NCI-H345 (cell line): ENCODE data around the gene ZFAND2A.
"Not testable (repeated sequence)": the region's sequence is repeated elsewhere in the genome, so short reads cannot be mapped to it uniquely, and the experiment has no call there.

Source experiments
- DNase-seq: peaks from one replicate; lab custom pipeline; 2025; lab: John Stamatoyannopoulos, UW

ZFAND2A gene

GRCh38 chr7:1175597-1175966, 15.6 kb upstream of the ZFAND2A start:
- no peak for DNase-seq

- DNase-seq, result no peak
Observed at GRCh38 chr7:1174881-1175596, 15.0 kb upstream of the ZFAND2A start.

DNA sequence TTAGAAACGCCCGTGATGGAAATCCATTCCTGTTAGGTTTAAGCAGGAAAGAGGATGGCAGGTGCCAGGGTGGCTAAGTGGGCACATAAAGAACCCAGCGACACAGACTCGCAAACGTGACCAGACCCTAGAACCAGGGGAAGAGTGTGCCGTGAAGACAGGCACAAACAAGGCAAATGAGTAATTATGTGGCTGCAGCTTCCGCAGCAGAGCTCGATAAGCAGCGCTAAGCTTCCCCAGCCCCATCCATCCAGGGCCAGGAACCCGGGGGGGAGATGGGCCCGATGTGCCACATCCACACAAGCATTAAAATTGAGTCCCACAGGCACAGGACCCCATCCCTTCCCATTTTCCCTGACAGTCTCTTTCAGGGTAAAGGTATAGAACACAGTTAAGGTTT, 14.0 kb upstream of the ZFAND2A start:
- DNase-seq, result no peak

GRCh38 chr7:1172666-1173523, 12.9 kb upstream of the ZFAND2A start:
- DNase-seq, result no peak

DNA sequence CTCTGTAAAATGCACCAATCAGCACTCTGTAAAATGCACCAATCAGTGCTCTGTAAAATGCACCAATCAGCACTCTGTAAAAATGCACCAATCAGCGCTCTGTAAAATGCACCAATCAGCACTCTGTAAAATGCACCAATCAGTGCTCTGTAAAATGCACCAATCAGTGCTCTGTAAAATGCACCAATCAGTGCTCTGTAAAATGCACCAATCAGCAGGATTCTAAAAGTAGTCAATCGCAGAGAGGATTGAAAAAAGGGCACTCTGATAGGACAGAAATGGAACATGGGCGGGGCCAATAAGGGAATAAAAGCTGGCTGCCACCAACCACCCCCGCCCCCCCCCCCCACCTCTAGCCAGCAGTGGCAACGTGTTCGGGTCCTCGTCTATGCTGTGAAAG, 11.5 kb upstream of the ZFAND2A start:
- peak; percentile 20 for DNase-seq

- DNase-seq, result no peak
Observed at GRCh38 chr7:1170741-1171501, 10.9 kb upstream of the ZFAND2A start.

GRCh38 chr7:1169409-1170368, 9.7 kb upstream of the ZFAND2A start:
- peak; percentile 88 for DNase-seq

GRCh38 chr7:1168422-1168821, 8.4 kb upstream of the ZFAND2A start:
- DNase-seq, result no peak

GRCh38 chr7:1164436-1164835, 4.4 kb upstream of the ZFAND2A start:
- DNase-seq, result no peak

DNA sequence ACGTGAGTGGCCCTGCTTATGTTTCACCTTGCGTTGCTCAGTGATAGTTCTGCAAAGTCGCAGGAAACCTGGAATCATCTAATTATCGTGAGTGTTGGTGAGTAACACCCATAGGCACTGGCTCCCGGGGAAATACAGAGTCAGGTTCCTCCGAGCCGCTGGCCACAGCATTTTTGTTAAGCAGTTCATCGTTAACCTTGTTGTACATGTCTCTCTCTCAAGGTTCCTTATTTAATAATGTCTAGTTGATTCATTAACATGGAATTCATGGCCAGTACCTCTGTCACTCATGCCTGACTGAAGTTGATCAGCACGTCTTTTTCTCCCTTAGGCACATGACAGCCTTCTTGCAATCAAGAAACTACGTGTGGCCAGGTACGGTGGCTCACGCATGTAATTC, 3.1 kb upstream of the ZFAND2A start:
- no peak for DNase-seq

- peak; percentile 14 for DNase-seq
Observed at GRCh38 chr7:1160670-1161021, 650 bp upstream of the ZFAND2A start.

DNA sequence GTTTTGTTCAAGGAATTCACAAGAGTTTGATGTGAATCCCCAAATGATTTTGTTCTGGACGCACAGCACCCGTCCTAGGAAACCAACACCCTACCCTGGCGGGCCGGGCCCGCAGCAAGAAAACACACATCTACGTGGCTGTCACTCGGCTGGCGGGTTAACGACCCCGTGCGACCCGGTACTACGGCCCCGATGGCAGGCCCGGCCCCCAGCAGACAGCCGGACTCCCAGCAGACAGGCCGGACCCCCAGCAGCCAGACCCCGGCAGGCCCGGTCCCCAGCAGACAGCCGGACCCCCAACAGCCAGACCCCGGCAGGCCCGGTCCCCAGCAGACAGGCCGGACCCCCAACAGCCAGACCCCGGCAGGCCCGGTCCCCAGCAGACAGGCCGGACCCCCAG, 765 bp downstream of the ZFAND2A start:
- not testable (repeated sequence) for DNase-seq

- DNase-seq, result no peak
Observed at GRCh38 chr7:1158203-1159126, 1.5 kb downstream of the ZFAND2A start.

DNA sequence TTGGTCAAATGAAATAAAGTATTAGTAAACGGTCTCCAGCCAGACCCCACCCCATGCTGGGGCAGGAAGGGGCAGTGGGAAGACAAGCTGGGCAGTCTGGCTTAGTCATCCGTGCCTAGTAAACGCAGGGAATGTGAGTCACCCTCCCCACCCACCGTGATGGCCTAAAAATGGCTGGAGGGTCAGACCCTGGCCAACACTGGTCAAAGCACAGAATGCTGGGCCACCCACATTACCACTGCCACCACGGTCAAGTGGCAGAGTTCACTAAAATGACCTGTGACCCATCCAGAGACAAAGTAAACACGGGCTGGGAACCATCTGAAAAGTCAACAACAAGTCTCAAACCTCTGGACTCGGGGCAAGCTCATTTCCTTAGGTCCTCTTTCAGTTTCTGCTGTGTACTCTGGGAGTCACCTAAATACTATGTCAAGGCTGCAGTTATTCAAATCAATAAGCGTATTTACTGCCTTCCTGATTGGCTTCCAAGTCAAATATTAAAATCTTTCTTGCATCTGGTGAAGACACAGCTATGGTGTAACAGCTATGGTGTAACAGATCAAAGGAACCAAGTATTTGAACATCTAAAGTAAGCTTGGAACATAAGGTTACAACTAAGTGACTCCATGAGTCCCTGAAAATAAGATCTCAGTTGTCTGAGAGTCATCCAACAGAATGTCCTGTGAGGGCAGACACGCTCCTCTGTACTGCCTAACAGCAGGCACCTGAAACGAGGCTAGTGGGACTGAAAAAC, 3.0 kb downstream of the ZFAND2A start:
- no peak for DNase-seq

DNA sequence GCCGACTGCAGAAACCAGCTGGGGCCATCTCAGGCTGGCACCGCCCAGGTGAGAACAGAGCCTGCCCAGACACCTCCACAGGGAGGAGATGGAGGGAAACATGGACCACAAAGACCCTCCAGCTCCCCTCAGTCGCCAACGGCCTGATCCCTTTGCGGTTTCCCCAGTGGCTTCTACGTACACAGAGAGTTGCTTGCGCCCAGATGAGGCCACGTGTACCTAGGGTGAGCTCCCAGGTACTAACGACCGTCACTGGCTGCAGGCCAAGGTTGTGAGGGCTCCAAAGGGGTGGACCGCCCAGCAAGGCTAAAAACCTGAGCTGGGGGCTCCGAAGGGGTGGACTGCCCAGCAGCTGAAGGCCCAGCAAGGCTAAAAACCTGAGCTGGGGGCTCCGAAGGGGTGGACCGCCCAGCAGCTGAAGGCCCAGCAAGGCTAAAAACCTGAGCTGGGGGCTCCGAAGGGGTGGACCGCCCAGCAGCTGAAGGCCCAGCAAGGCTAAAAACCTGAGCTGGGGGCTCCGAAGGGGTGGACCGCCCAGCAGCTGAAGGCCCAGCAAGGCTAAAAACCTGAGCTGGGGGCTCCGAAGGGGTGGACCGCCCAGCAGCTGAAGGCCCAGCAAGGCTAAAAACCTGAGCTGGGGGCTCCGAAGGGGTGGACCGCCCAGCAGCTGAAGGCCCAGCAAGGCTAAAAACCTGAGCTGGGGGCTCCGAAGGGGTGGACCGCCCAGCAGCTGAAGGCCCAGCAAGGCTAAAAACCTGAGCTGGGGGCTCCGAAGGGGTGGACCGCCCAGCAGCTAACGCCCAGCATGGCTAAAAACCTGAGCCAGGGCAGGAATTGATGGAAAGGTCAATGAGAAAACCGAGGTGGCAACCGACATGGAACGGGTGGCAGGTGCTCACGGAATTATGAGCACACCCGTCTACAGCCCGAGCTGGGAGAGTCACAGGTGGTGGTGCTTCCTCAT, 3.9 kb downstream of the ZFAND2A start:
- not testable (repeated sequence) for DNase-seq

DNA sequence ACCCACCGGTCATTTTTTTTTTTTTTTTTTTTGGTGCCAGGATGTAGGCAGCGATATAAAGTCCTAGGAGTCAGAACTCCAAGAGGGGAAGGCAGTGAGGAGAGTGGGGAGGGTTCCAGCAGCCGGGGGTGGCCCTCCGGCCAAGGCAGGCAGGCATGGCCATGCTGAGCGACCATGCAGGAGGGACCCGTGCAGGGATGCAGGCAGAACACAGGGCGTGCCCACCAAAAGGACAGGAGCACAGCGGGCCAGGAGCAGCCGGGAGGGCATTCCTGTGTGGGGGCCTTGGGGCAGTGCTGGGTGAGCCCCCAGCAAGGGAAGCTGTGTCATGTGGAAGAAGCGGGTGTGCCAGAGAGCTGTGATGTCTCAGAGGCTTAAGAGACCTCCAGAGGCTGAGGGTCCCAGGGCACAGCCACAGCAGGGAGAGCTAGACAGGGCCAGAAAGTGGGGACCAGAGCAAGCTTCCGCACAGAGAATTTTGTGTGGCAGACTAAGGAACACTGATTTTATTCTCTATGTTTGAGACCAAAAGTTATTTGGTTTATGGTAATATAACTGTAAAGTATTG, 5.7 kb downstream of the ZFAND2A start:
- no peak for DNase-seq

GRCh38 chr7:1152492-1152891, 7.5 kb downstream of the ZFAND2A start:
- no peak for DNase-seq
